GM12864 (cell line): ENCODE results near the gene IQCE.

ENCODE experiments used
- DNase-seq: peaks from one replicate; pipeline ENCODE4 v3.0.0-alpha.2; 2011; ENCODE audit warnings: low read depth
- H3K4me3 ChIP-seq: 2 replicates; pipeline ENCODE4 v1.5.1; 2011; ENCODE audit warnings: mild to moderate bottlenecking, low read depth, low read length, control low read depth
- TF ChIP-seq, protein P1 (sequence below): IDR thresholded peaks from 2 replicates; pipeline ENCODE4 v1.5.1; 2011; ENCODE audit warnings: low read depth, mild to moderate bottlenecking, moderate library complexity, low read length, control low read depth, inconsistent platforms; ENCODE audit errors: missing control alignments

The IQCE gene

DNA sequence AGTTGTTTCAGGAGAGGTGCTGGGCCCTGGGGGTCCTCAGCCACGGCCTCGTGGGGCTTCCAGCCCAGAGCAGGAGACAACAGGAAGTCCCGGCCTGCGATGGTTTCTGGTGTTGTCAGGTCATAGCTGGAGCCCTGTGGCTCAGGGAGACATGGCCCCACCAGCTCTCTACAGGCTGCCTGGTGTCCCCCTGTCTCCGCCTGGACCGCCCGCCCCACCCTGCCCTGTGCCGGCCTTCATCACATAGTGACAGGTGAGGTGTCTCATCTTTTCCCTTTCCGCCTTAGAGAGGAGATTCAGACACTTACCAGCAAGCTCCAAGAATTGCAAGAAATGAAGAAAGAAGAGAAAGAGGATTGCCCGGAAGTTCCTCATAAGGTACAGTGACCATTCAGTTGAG is 35.8 kb downstream of the IQCE start:
- H3K4me3 ChIP-seq: no peak overlapping the region
- no peak for DNase-seq
- TF ChIP-seq, protein P1, sequence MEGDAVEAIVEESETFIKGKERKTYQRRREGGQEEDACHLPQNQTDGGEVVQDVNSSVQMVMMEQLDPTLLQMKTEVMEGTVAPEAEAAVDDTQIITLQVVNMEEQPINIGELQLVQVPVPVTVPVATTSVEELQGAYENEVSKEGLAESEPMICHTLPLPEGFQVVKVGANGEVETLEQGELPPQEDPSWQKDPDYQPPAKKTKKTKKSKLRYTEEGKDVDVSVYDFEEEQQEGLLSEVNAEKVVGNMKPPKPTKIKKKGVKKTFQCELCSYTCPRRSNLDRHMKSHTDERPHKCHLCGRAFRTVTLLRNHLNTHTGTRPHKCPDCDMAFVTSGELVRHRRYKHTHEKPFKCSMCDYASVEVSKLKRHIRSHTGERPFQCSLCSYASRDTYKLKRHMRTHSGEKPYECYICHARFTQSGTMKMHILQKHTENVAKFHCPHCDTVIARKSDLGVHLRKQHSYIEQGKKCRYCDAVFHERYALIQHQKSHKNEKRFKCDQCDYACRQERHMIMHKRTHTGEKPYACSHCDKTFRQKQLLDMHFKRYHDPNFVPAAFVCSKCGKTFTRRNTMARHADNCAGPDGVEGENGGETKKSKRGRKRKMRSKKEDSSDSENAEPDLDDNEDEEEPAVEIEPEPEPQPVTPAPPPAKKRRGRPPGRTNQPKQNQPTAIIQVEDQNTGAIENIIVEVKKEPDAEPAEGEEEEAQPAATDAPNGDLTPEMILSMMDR: no peak

DNA sequence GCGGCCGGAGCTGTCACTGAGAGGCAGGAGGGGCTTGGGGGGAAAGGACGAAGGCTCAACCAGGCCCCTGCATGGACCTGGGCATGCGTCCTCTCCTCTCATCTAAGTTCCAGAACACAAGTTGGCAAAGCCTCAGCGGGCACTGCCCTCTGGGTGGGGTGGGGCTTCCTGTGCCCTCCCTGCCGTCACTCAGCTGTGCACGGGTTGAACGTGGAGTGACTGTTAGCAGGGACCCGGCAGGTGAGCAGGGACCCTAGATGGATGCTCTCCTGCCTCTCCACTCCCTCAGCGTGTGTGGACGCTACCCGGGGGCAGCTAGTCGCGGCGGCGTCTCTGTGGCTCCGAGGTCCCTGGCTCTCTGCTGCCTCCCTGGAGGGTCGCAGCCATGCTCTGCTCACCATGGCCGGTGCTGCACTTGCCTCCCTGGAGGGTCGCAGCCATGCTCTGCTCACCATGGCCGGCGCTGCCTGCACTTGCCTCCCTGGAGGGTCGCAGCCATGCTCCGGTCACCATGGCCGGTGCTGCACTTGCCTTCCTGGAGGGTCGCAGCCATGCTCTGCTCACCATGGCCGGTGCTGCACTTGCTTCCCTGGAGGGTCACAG is 36.6 kb downstream of the IQCE start:
- TF ChIP-seq, protein P1: no peak
- no peak overlapping the region for H3K4me3 ChIP-seq
- DNase-seq: no peak

DNA sequence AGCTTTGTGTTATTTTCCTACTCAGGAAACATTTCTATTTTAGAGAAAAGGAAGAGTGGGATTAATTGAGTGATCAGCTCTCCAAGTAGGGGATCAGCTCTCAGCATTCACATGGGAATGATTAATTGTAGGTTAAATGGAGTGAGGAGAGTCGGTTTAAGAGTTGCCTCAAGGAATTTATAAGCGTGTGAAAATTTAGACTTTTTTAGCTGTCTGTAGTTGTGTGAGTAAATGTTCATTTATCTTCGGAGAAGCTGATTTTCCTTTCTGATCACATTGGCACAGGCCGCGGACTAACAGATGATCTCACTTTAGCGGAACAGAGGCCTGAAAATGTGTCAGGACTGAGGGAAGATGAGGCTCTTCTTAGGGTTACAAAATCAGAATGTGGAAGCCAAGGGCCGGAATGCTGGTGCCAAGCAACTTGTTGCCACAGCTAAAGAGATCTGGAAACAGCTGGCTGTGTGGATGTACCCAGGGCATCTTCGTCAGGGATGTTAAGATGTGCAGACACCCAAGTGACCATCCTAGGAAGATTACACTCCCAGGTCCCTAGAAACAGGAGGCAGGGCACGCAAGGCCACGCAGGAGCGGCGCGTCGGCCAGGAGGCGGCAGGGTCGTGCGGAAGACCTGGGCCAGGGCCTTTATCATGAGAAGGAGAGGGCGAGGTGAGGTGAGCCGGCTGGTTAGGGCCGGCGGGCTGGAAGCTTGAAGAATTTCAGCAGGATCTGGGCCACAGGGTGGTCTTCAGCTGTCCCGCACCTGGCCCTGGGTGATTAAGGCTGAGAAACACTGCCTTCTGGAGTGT is 37.9 kb downstream of the IQCE start:
- H3K4me3 ChIP-seq: no peak overlapping the region

DNA sequence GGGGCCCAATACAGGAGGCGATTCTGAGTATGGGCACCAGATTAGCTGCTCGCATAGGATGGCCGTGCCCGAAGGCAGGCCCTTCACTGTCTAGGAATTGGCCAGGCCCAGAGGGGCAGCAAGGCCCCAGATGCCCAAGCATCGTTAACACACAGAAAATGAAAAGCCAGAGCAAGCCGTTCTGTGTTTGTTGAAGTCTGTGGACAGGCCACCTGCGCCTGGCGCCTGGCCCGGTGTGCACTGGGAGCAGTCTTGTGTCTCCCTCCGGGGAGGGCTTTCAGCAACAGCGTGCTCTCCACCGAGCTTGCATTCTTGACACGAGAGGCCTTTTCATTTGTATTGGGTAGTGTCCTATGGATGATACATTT is 38.5 kb downstream of the IQCE start:
- no peak for DNase-seq
- H3K4me3 ChIP-seq: no peak overlapping the region
- TF ChIP-seq, protein P1: no peak

More for the DNA sequence above, 37.9 kb downstream of the IQCE start:
- DNase-seq: no peak
- TF ChIP-seq, protein P1: no peak

DNA sequence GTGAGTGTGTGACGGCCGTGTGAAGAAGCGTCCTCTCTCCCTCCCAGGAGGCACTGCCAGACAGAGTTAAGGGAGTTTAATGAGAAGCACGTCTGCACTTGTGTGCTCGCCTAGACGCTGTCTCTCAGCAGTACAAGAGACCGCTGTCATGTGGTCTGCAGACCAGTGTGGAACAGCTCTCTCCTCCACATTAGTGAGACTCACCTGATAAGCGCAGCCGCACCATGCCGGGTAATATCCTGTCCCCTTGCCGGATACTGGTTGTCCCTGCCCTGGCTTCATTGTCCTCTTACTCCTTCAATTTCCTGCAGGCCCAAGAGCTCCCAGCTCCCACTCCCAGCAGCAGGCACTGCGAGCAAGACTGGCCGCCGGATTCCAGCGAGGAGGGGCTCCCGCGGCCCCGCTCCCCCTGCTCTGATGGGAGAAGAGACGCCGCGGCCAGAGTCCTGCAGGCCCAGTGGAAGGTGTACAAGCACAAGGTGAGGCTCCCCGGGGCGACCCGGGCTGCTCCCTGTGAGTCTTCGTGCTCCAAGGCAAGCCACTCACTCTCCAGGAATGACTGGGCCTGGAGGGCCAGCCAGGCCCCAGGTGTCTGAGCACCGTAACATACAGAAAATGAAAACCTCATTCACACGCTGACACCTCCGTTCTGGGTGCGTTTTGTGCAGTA is 39.5 kb downstream of the IQCE start:
- TF ChIP-seq, protein P1: no peak
- no peak overlapping the region for H3K4me3 ChIP-seq
- no peak for DNase-seq

DNA sequence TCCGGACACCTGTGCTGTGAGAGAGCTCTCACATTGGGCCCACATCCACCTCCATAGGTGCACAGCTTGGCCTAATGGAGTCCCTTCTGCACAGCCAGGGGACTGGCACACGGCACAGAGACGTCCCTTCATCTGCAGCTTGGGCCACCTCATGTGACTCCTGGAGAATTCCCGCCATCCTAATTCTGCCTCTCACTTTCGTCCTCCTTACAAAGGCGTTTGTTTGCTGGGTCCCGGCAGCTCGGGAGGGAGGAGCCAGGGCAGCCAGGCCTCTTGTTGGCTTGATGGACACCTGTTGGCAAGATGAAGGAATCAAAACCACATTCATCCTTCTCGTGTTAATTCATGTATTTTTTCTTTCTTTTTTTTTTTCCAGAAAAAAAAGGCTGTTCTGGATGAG is 42.3 kb downstream of the IQCE start:
- DNase-seq: no peak
- H3K4me3 ChIP-seq: no peak overlapping the region
- TF ChIP-seq, protein P1: no peak
